Kidney epithelial cell (primary cell): ENCODE data around the gene SLC49A3. TPM values are rescaled to one million over a fixed set of nuclear protein-coding genes. Genes with fewer than 3 reads are reported as not detected.

Experiments
- DNase-seq: peaks from one replicate; pipeline ENCODE4 v3.0.0-alpha.2; 2010; ENCODE audit warnings: low read depth
- H3K27me3 ChIP-seq: 2 replicates; pipeline ENCODE4 v1.6.0; 2011; ENCODE audit warnings: low read length; ENCODE audit not compliant: control insufficient read depth, insufficient read depth
- H3K36me3 ChIP-seq: 2 replicates; pipeline ENCODE4 v1.5.1; 2011; ENCODE audit warnings: low read length; ENCODE audit not compliant: control insufficient read depth, insufficient read depth
- H3K4me3 ChIP-seq: 2 replicates; pipeline ENCODE4 v1.5.1; 2011; ENCODE audit warnings: low read depth, mild to moderate bottlenecking, control low read depth, low read length
- CTCF ChIP-seq: IDR thresholded peaks from 2 replicates; pipeline ENCODE4 v1.5.1; 2011; ENCODE audit warnings: mild to moderate bottlenecking, moderate library complexity, low read length, control low read depth, inconsistent platforms; ENCODE audit not compliant: insufficient read depth, poor library complexity, severe bottlenecking
- total RNA-seq: library from RNA; depleted of rRNA; stranded (reverse); fragments of >200 nt; gene quantifications from 2 replicates; pipeline ENCODE4 v1.2.3, GENCODE V29; 2015

The SLC49A3 gene
- total RNA-seq, 1 donor from 2014 or later, result 3.4 TPM

- DNase-seq, result no peak
- peak; percentile 77 for TF ChIP-seq CTCF
Measured at GRCh38 chr4:683982-684622, 4.8 kb downstream of the SLC49A3 start.

GRCh38 chr4:683247-683897 lies 5.6 kb downstream of the SLC49A3 start:
- DNase-seq, result no peak
- H3K4me3 ChIP-seq, result no peak overlapping the region
- H3K36me3 ChIP-seq, result no peaks in the 10 kb centered on the region
- H3K27me3 ChIP-seq, result peaks cover 2% of the 10 kb centered on the region
- TF ChIP-seq CTCF, result no peak

More at GRCh38 chr4:683982-684622, 4.8 kb downstream of the SLC49A3 start:
- Histone ChIP-seq H3K27me3 (peaks cover 2% of the 10 kb centered on the region), H3K36me3 (no peaks in the 10 kb centered on the region), H3K4me3 (no peak overlapping the region)

- no peak for TF ChIP-seq CTCF
- Histone ChIP-seq H3K36me3 (no peaks in the 10 kb centered on the region), H3K4me3 (no peak overlapping the region), H3K27me3 (peaks cover 2% of the 10 kb centered on the region)
- DNase-seq, result no peak
Measured at GRCh38 chr4:682490-683172, 6.3 kb downstream of the SLC49A3 start.

GRCh38 chr4:681736-682451 lies 7.1 kb downstream of the SLC49A3 start:
- Histone ChIP-seq H3K4me3 (no peak overlapping the region), H3K27me3 (peaks cover 2% of the 10 kb centered on the region), H3K36me3 (no peaks in the 10 kb centered on the region)
- no peak for DNase-seq
- no peak for TF ChIP-seq CTCF

- Histone ChIP-seq H3K4me3 (peak overlapping the region; percentile 34), H3K27me3 (peaks cover 2% of the 10 kb centered on the region), H3K36me3 (no peaks in the 10 kb centered on the region)
- TF ChIP-seq CTCF, result no peak
- no peak for DNase-seq
Measured at GRCh38 chr4:680928-681645, 7.9 kb downstream of the SLC49A3 start.
